HL-60/S4 treated with phorbol 12-myristate 13-acetate at 8.2 ng/mL for 4 days and 3 days (cell line): ENCODE measurements around the gene OR6C70.

Experiments used
- in situ Hi-C: fragments of 300-500 bp; cut with MboI; formaldehyde crosslinking; loops from 2 replicates; pipeline ENCODE4 v1.15.0; 2022; ENCODE audit warnings: low sequenced_read_pairs

Gene OR6C70

DNA sequence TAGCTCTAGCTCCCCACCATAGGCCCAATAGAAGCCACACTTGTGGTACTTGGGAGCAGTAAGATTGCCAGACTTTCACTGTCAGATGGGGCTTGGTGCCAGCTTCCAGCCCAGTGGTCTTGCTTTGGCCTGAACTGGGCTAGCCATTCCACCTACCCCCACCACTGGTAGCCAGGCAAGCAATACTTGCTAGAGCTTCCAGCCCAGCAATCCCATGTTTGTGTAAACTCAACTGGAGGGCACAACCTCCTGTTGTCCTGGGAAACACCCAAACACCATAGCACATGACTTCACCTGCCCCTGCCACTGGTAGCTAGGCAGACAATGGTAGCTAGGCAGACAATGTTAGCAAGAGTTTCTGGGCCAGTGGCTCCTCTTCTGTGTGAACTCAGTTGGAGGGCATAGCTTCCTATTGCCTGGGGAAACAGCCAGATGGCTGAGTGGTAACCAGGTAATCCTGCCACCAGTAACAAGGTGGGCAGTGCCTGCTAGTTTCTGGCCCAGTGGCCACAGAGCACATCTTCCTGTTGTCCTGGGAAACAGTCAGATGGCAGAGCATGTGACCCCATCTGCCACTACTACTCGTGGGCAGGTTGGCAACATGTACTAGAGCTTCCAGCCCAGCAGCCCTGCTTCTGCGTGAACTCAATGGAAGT lies 49.5 kb downstream of the OR6C70 start:
- in situ Hi-C loops, result no loop called here
